HG03354 (cell line): Measurements from ENCODE around the gene HIBADH.
"Not testable (repeated sequence)": the region's sequence is repeated elsewhere in the genome, so short reads cannot be mapped to it uniquely, and the experiment has no call there.

Experiments
- ATAC-seq: cut with Tn5 transposase; IDR thresholded peaks from one replicate; pipeline ENCODE4 v1.9.1; 2021; ENCODE audit warnings: mild to moderate bottlenecking; ENCODE audit not compliant: unreplicated experiment, poor library complexity, severe bottlenecking

HIBADH gene

DNA sequence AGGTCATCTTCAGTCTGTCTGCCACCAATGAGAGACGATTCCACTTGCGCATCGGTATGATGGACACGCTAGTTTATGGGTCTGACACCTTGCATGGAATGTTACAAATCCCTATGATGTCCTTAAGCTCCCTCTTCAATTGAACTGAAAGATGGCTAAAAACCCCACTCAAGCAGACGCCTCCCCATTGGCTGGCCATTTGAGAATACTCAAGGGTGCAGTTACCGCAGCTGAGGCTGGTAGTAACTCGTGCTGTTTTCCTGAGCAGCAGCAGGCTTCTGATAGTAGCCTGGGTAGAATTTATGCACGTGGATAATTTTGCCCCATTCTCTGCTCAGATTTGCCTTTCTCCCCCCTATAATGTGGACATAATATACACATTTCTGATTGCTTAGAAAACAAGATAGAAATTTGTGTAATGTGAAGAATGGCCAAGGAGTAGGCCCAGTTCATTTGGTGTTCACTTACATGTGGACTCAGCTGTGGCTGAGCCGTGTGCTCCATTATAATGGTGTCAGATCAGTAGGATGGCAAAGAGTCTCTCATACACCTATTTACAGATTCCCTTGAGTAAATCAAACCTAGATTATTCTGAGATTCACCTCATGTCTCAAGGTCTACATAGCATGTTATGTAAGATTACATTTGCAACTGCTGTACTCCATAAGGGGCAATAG is 142.8 kb downstream of the HIBADH start:
- no peak for ATAC-seq

DNA sequence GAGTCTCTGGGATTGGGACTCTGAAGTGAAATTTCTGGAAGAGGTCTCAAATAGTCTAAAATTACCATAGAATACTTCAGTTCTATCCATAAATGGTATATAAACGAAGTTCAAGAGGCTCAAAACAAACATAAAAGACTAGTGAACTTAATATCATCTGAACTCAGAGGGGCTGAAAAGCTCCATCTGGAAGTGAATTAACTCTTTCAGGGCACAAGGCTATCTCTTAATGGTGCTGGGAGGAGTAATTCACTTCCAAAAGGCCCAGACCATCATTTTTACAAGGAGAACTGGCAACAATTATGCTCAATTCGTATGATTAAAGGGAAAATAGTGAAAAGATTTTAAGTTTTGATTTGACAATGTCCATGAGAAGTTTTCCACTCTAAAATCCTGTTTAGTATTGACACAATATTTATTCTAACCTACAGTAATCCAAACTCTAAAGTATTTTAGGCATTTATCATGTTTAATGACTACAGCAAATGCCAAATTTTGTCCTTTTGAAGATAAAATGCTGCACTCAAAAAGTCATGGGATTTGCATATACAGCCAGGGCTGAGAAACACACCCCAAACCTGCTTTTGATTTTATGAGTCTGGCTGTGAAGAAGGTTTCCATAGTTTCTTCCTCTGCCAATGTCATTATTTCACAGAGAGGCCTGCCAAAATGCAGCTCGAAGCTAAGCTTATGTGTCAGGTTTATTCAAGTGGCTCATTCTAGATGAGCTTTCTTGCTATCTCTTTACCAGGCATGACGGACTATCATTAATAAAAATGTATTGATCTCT is 143.9 kb downstream of the HIBADH start:
- ATAC-seq, result no peak

DNA sequence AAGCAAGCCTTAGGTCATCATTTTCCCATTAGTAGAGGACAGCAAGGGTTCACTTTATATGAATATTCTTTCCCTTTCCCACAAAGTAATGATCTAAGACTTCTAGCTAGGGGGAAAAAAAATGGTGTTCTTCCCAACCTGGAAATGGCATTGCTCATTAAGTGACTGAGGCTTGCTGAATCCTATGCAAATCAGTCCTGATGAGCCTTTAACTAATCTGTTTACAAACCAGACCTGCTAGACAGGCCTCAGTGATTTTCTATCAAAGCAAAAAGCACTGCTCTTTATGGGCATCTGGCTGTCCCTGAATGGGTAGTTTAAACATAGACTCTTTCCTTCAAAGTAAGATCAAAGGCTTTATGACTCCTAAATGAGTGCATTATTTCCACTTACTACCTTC is 146.3 kb downstream of the HIBADH start:
- no peak for ATAC-seq

DNA sequence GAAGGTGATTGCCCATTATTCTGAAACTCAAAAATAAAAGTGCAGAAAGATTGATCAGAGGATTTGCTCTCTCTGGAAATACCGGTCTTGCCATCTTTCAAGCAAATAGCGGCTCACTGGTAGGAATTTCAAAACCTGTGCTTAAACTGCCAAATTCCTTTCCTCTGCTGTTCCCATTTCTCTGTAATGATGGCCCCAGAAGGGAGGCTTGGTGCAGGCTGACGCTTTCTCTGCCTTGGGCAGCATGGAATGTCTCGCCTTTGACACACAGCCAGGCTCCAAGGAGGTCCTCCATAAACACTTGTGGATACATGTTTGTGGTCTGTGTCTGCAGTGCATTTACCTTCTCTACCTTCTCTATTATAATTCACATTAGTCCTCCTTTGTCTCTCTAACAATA is 146.8 kb downstream of the HIBADH start:
- ATAC-seq, result no peak

DNA sequence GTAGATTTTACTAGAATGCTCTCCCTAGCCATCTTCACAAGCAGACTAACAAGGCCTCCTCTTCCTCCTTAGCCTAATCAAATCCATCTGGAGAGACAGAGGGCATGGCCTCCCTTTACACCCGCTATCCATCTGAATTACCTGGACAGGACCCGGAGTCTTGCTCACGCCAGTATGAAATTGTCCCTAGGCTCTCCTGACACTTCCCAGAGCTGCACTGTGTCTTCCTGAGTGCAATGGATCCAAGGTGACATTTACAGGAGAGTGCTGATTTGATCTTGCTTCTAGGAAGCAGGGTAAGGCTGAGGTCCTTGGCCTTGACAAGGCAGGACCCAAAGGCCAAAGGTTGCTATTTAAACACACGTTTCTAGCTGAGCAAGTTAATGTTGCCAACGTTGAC is 147.8 kb downstream of the HIBADH start:
- ATAC-seq, result no peak

DNA sequence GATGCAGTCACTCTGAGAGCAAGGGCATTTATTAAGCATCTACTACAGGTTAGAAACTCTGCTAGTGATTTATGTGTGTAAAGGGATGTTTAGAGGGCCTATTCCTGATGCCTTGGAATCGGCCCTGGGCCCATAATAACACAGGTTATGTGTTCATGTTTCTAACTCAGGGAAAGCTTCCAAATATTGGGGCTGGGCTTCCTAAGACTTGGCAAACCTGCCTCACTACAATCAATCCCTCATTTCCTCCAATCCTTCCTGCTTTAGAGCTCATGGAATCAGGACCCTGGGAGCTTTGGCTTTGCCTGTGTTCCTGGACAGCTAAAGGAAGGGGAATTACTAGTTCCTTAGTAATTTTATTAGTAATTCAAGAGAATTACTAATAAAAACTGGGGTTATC is 148.8 kb downstream of the HIBADH start:
- ATAC-seq, result no peak

DNA sequence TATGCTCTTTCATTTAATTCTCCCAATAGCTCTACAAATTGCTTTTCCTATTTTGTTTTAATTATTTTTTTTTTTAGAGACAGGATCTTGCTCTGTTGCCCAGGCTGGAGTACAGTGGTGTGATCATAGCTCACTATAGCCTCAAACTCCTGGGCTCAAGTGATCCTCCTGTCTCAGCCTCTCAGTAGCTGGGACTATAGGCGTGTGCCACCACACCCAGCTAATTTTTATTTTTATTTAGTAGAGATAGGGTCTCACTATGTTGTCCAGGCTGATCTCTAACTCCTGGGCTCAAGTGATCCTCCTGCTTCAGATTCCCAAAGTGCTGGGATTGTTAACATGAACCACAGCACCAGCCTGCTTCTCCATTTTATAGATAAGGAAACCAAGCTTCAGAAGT is 151.3 kb downstream of the HIBADH start:
- not testable (repeated sequence) for ATAC-seq

DNA sequence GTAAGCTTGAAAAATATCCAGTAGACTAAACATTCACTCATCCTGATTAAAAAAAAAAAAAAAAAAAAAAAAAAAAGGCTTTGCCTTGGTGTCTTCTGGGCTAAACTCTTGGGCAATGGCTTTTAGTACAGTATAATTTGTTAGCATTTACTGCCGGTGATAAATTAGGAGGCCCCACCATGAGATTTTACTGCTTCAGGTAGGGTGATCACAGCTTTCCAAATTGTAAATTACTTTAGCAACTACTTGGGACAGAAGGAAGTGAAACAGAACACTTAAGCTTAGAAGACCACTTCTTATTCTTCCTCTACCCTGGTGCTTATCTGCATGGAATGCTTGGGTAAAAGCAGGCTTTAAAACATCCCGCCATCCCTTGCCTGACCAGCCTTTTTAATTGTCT is 152.1 kb downstream of the HIBADH start:
- ATAC-seq, result no peak

DNA sequence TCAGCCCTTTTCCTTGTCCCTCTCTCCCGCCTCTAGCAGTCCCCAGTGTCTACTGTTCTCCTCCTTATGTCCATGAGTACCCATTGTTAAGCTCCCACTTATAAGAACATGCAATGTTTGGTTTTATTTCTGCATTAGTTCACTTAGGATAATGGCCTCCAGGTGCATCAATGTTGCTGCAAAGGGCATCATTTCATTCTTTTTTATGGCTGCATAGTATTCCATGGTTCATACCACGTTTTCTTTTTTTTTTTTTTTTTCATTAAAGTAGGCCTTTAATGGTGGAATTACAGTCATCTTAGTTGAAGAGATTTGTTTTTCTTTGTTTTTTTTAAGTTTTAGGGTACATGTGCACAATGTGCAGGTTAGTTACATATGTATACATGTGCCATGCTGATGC is 160.8 kb downstream of the HIBADH start:
- not testable (repeated sequence) for ATAC-seq

DNA sequence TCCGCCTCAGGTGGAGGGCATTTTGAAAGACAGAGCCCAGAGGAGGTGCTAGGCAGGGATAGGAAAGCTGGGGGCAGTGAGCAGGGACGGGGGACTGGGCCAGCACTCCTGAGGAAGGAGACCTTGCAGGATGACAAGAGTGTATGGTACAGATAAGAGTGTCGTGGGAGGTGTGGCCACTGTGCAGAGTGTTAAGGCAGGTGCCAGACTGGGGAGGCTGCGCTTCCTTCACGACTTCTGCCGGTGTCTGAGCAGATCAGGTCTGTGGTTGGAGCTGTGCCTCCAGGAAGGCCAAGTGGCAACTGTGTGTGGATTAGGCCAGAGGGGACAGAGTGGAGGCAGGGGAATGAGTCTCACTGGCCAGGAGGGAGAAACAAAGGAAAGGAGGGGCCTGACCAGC is 161.7 kb downstream of the HIBADH start:
- no peak for ATAC-seq

DNA sequence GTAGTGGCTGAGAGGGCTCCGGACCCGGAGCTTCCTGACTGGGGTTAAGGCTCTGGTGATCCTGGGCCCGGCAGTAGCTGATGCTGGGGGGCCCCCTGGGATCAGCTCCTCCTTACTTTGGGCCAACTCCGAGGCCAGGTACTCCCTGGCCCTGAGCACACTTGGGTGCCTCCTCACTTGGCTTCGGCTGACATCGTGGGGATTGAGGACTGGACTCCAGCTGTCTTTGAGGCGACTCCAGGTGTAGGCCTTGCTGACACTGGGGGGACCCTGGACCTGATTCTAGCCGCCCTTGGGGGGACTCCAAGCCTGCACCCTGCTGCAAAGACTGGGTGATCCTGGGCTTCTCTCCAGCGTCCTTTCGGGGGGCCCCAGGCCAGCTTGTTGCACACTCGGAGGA is 170.5 kb downstream of the HIBADH start:
- no peak for ATAC-seq

DNA sequence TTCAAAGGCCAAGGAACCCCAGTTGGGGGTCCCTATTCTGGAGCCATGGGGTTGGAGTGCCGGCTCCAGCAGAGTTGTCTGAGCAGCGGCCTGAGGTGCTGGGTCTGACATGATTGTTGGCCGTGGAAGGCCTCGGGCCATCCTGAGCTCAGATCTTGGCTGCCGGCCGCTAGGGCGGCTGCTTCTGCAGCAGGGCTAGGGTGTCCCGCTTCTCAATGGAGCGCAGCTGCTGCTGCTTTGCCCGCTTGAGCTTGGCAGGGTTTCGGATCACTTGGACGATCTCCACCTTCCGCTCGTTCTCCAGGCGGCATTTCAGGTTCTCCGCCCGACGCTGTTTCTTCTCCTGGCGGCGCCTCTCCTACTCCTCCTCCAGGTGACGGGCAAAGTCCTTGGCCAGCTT is 171.1 kb downstream of the HIBADH start:
- no peak for ATAC-seq

DNA sequence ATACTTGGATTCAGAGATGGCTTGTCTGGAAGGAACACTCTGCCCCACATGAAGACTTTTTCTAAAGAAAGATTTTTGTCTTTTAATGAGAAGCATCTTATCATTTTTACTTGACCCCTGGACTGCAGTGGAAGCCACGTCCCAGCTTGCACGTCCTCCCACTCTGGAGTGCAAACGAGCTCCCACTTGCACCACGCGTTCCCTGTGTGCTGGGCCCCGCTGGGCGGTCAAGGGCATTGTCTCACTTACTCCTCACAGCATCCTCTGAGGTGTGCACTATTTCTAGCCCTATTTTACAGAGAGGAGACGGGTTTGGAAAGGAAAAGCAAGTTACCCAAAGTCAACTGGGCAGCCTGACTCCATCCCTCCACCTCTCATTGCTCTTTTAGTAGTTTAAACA is 175.2 kb downstream of the HIBADH start:
- no peak for ATAC-seq

DNA sequence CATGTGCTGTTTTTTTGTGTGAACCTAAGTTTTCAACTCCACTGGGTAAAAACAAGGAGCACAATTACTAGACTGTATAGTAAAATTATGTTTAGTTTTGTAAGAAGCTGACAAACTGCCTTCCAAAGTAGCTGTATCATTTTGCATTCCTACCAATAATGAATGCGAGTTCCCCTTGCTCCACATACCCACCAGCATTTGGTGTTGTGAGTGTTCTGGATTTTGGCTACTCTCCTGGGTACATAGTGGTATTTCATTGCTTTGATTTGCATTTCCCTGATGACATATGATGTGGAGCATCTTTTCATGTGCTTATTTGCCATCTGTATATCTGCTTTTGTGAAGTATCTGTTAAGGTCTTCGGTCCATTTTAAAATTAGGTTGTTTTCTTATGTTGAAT is 178.2 kb downstream of the HIBADH start:
- no peak for ATAC-seq

DNA sequence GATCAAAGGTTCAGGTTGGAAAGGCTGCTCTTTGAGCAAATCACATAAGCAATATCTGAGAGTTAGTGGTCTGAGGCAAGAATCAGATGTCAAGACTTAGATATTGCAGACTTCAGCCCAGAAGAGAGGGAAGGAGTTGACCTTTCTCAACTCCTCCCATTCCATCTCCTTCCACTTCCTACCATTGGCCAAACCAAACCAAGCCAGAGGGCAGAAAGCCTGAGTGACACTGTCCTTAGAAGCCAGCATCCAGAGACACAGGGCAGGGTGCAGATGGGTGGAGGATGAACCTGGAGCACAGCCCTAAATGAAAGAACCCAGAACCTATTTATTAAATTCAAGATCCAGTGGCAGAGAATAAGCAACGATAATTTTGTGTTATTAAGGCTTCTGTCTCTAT is 180.5 kb downstream of the HIBADH start:
- ATAC-seq, result no peak

DNA sequence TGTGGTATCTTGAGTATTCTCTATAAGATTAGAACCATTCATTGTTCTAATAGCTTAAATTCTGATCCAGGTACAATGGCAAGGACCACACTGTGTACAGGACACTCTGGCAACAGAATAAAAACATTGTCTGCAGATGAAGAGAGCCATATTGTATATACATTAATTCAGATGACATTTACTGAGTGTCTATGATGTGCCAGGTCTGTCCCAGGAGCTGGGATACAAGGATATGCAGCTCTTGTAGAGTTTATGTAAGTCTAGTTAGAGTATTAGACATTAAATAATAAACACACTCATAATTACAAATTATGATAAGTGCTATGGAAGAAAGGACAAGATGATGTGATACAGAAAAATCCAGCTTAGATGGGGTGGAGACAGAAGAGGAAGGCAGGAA is 184.1 kb downstream of the HIBADH start:
- ATAC-seq, result no peak

DNA sequence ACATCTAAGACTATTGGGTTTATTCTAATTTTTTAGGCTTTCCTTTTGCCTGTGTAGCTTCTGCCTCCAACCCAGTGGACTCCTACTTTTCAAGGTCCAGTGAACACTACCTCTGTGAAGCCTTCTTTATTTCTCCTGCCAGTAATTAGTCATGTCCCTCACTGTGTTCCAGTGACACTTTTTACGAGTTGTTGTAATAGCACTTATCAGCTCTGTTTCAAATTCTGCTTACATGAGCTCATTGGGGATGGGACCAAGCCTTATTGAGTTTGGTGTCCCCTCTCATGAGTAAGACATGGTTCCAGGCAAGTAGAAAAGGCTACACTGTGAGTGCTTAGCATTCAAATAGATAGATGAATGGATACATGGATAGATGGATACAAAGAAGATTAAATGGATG is 184.6 kb downstream of the HIBADH start:
- ATAC-seq, result no peak

DNA sequence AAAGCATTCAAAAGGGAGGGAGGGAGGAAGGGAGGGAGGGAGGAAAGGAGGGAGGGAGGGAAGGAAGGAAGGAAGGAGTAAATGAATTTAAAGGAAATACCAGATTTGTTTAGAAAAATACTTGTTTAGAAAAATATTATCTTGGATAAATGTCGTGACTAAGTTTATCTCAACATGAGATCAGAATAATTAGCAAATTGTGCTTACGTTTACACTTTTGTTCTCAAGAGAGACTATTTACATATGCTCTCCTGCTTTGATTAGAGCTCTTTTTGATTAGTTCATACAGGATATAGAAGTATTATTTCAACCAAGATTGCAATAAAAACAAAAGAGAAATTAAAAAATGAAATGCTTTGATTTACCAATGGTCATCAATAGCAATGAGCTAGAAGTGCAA is 186.2 kb downstream of the HIBADH start:
- ATAC-seq, result no peak
